K562 (cell line): Measurements from ENCODE around the gene METAP1D. TPM values are rescaled to one million over a fixed set of nuclear protein-coding genes. Genes with fewer than 3 reads are reported as not detected.

Source experiments
- BCOR ChIP-seq: fragments of 450-650 bp; IDR thresholded peaks from 2 replicates; pipeline ENCODE4 v1.6.1; 2016
- HLTF ChIP-seq: fragments of 450-650 bp; IDR thresholded peaks from 2 replicates; pipeline ENCODE4 v1.6.1; 2016
- JUN ChIP-seq, 2 experiments: sonication (generic) in 1 of 2; formaldehyde crosslinking in 1 of 2; IDR thresholded peaks; 2 replicates each; pipeline versions ENCODE4 v1.6.1 to v1.8.0; 2012 to 2022; ENCODE audit warnings: borderline replicate concordance in 2 of 2, mild to moderate bottlenecking in 2 of 2, improper control_type of control experiment in 1 of 2, low read depth in 1 of 2, low read length in 1 of 2, missing genetic modification reagents in 1 of 2
- KDM1A ChIP-seq, 2 experiments: fragments of 450-650 bp; IDR thresholded peaks; 2 replicates each; pipeline ENCODE4 v1.6.1; 2016; ENCODE audit warnings: mild to moderate bottlenecking in 2 of 2
- MAZ ChIP-seq, 2 experiments: fragments of 450-650 bp in 1 of 2; sonication (generic) in 1 of 2; formaldehyde crosslinking; IDR thresholded peaks in 1 of 2; conservative IDR thresholded peaks in 1 of 2; 2 replicates each; pipeline versions ENCODE4 v1.4.0 to v1.5.0; 2020; ENCODE audit warnings: mild to moderate bottlenecking in 1 of 2, missing genetic modification reagents in 1 of 2
- MYC ChIP-seq, 2 experiments: fragments of 250-450 bp in 1 of 2; sonication (Bioruptor Pico) in 1 of 2; IDR thresholded peaks; 2 replicates each; pipeline versions ENCODE4 v1.5.1 to v1.6.1; 2012 to 2021; ENCODE audit warnings: low read depth in 2 of 2, borderline replicate concordance in 1 of 2, improper control_type of control experiment in 1 of 2, low read length in 1 of 2, mild to moderate bottlenecking in 1 of 2, moderate library complexity in 1 of 2
- NCOA6 ChIP-seq: fragments of 450-650 bp; IDR thresholded peaks from 2 replicates; pipeline ENCODE4 v1.6.1; 2017; ENCODE audit warnings: mild to moderate bottlenecking
- PCBP1 ChIP-seq: fragments of 200-400 bp; formaldehyde crosslinking; IDR thresholded peaks from 2 replicates; pipeline ENCODE4 v1.6.1; 2018; ENCODE audit warnings: mild to moderate bottlenecking, low read depth, low read length; ENCODE audit not compliant: poor library complexity, severe bottlenecking
- PHB ChIP-seq: fragments of 250-450 bp; sonication (Bioruptor Pico); IDR thresholded peaks from 2 replicates; pipeline ENCODE4 v1.5.0; 2021
- POLR2B ChIP-seq: fragments of 450-650 bp; IDR thresholded peaks from 2 replicates; pipeline ENCODE4 v1.6.1; 2018; ENCODE audit warnings: low read depth; ENCODE audit not compliant: partially characterized antibody
- RBFOX2 ChIP-seq: fragments of 200-400 bp; formaldehyde crosslinking; IDR thresholded peaks from 2 replicates; pipeline ENCODE4 v1.6.1; 2017; ENCODE audit warnings: low read depth, mild to moderate bottlenecking, low read length, moderate library complexity
- SRSF1 ChIP-seq: fragments of 200-400 bp; formaldehyde crosslinking; IDR thresholded peaks from 2 replicates; pipeline ENCODE4 v1.6.1; 2017; ENCODE audit warnings: mild to moderate bottlenecking, low read depth, low read length, moderate library complexity
- TCF3 ChIP-seq: sonication (generic); formaldehyde crosslinking; IDR thresholded peaks from 2 replicates; pipeline ENCODE4 v1.4.0; 2020; ENCODE audit warnings: mild to moderate bottlenecking, missing genetic modification reagents
- TEAD1 ChIP-seq, 2 experiments: fragments of 450-650 bp in 1 of 2; sonication (generic) in 1 of 2; formaldehyde crosslinking; IDR thresholded peaks; 2 replicates each; pipeline versions ENCODE4 v1.4.0 to v1.8.0; 2020 to 2022; ENCODE audit warnings: mild to moderate bottlenecking in 2 of 2, missing genetic modification reagents in 1 of 2
- THRB ChIP-seq: fragments of 450-650 bp; formaldehyde crosslinking; conservative IDR thresholded peaks from 2 replicates; pipeline ENCODE4 v1.4.0; 2022; ENCODE audit warnings: mild to moderate bottlenecking, missing genetic modification characterization
- VEZF1 ChIP-seq: fragments of 200-800 bp; sonication (Bioruptor generic); IDR thresholded peaks from 2 replicates; pipeline ENCODE4 v1.6.1; 2017; ENCODE audit warnings: missing genetic modification characterization, missing compliant biosample characterization
- YY1 ChIP-seq, 3 experiments: IDR thresholded peaks; 2 replicates each; pipeline ENCODE4 v1.6.1; 2011; ENCODE audit warnings: low read length in 2 of 3, mild to moderate bottlenecking in 2 of 3, moderate library complexity in 2 of 3, borderline replicate concordance in 1 of 3, control low read depth in 1 of 3, low read depth in 1 of 3; ENCODE audit not compliant: insufficient read depth in 3 of 3, insufficient replicate concordance in 2 of 3, control insufficient read depth in 1 of 3, insufficient read length in 1 of 3; ENCODE audit errors: extremely low read depth in 1 of 3
- ZBTB17 ChIP-seq: fragments of 450-650 bp; formaldehyde crosslinking; IDR thresholded peaks from 2 replicates; pipeline ENCODE4 v1.4.0; 2020; ENCODE audit warnings: mild to moderate bottlenecking
- ZFP36 ChIP-seq: fragments of 150-350 bp; IDR thresholded peaks from 2 replicates; pipeline ENCODE4 v1.6.1; 2018; ENCODE audit warnings: low read length, low read depth; ENCODE audit not compliant: partially characterized antibody
- ZNF511 ChIP-seq: sonication (generic); formaldehyde crosslinking; IDR thresholded peaks from 2 replicates; pipeline ENCODE4 v1.8.0; 2022; ENCODE audit warnings: mild to moderate bottlenecking, missing genetic modification reagents
- ZNF699 ChIP-seq: fragments of 250-450 bp; sonication (Bioruptor Pico); IDR thresholded peaks from 2 replicates; pipeline ENCODE4 v1.8.0; 2021; ENCODE audit warnings: mild to moderate bottlenecking, moderate library complexity; ENCODE audit not compliant: insufficient replicate concordance
- ZZZ3 ChIP-seq: fragments of 450-650 bp; IDR thresholded peaks from 2 replicates; pipeline ENCODE4 v1.6.1; 2016; ENCODE audit warnings: antibody characterized with exemption, mild to moderate bottlenecking, moderate library complexity
- polyA plus RNA-seq, 8 experiments: library from polyadenylated mRNA; depleted of rRNA in 4 of 8; stranded (reverse) in 5 of 8; unstranded in 3 of 8; fragments of >200 nt; fragmentation: Nextera tagmentation in 2 of 8; fragmentation: Illumina TruSeq in 1 of 8; extraction: Ambion mirVana in 2 of 8; extraction: Trizol in 1 of 8; gene quantifications; 2 replicates each; pipeline versions ENCODE4 v1.2.1 to v1.2.3, GENCODE V29; 2011 to 2014; ENCODE audit warnings: inconsistent platforms in 1 of 8, missing spikeins in 1 of 8
- total RNA-seq, 7 experiments: library from RNA; depleted of rRNA in 6 of 7; stranded (reverse); fragments of >200 nt in 6 of 7; fragmentation: Illumina TruSeq in 2 of 7; extraction: Trizol in 2 of 7; gene quantifications; 2 replicates each; pipeline versions ENCODE4 v1.2.1 to v1.2.3, GENCODE V29; 2011 to 2021; ENCODE audit warnings: low replicate concordance in 1 of 7

METAP1D gene
- total and polyA plus RNA-seq, 9 of the 15 experiments (the other 6 are each of a cell fraction or from before 2014, with no cell fraction given) = 8.0 to 23.4 (median 15.7) TPM

- peak in 1 of 2 experiments; percentile 65; a peak in 2 of 4 replicates for TF ChIP-seq MAZ (CRISPR knock-in tag; conservative IDR thresholded peaks at IDR 0.05 in 1 of 2, IDR thresholded peaks at IDR 0.05 in 1 of 2)
- TF ChIP-seq TEAD1 (CRISPR knock-in tag; IDR thresholded peaks at IDR 0.05) = peak in 1 of 2 experiments; percentile 80; a peak in 2 of 4 replicates
- TF ChIP-seq MYC (IDR thresholded peaks at IDR 0.05; ENCODE audit: low read depth, low read length) = peak; percentile 75
- no peak for TF ChIP-seq MYC (CRISPR knock-in tag; IDR thresholded peaks at IDR 0.05; ENCODE audit: borderline replicate concordance, low read depth)
- peak; percentile 87 for TF ChIP-seq RBFOX2
- peak; percentile 79 for TF ChIP-seq VEZF1 (CRISPR knock-in tag)
- TF ChIP-seq THRB = no peak
- no peak for TF ChIP-seq POLR2B
- TF ChIP-seq HLTF = 0 out of 2 replicates have a peak, but pooled peaks have one; percentile 31
- 0 out of 2 replicates have a peak, but pooled peaks have one; percentile 28 for TF ChIP-seq PHB (CRISPR knock-in tag)
- TF ChIP-seq JUN (IDR thresholded peaks at IDR 0.05; ENCODE audit: borderline replicate concordance, low read depth, low read length) = peak; percentile 36; the same call in 1 of the 2 replicates
- TF ChIP-seq JUN (CRISPR knock-in tag; IDR thresholded peaks at IDR 0.05; ENCODE audit: borderline replicate concordance) = no peak
- TF ChIP-seq BCOR = 0 out of 2 replicates have a peak, but pooled peaks have one; percentile 28
- TF ChIP-seq YY1 (IDR thresholded peaks at IDR 0.05; ENCODE audit: borderline replicate concordance in 1 of 3, control insufficient read depth in 1 of 3, extremely low read depth in 1 of 3, insufficient read depth in 3 of 3, insufficient read length in 1 of 3, insufficient replicate concordance in 2 of 3, low read depth in 1 of 3, low read length in 2 of 3) = peak in 2 of 3 experiments; percentile 64 to 65
- TF ChIP-seq KDM1A (IDR thresholded peaks at IDR 0.05) = peak in 1 of 2 experiments; percentile 13; a peak in 1 of 4 replicates
- TF ChIP-seq ZNF699 (CRISPR knock-in tag) = no peak
- TF ChIP-seq ZZZ3 = no peak
- TF ChIP-seq ZFP36 = peak; percentile 15
- peak; percentile 19; the same call in 1 of the 2 replicates for TF ChIP-seq TCF3 (CRISPR knock-in tag)
- TF ChIP-seq PCBP1 = peak; percentile 37
- 0 out of 2 replicates have a peak, but pooled peaks have one; percentile 18 for TF ChIP-seq ZBTB17
- peak; percentile 51; the same call in 1 of the 2 replicates for TF ChIP-seq ZNF511 (CRISPR knock-in tag)
- TF ChIP-seq SRSF1 = 0 out of 2 replicates have a peak, but pooled peaks have one; percentile 25
- TF ChIP-seq NCOA6 = peak; percentile 48; the same call in 1 of the 2 replicates
Measured at GRCh38 chr2:172102391-172103359, 102.9 kb downstream of the METAP1D start, which contains the start of gene DLX2 (continued).
